Stimulated activated naive B cell treated with anti-CD40 and anti-IgM and Interleukin-4, amounts not matched to agents 10 μg/mL and 1 μg/mL and 100 μg/mL, for 72 hours (primary cell): ENCODE results near the gene CD48.

Source experiments
- ATAC-seq, 2 donors: fragments of 150-1000 bp; cut with Tn5 transposase; replicated peaks; 2 replicates each; pipeline ENCODE4 v1.10.0; 2021; ENCODE audit warnings: moderate library complexity in 1 of 2
- DNase-seq: peaks from one replicate; pipeline ENCODE4 v3.0.0; 2021
- H3K27ac Mint-ChIP-seq: one replicate; pipeline ENCODE4 v1.8.0; 2022; ENCODE audit warnings: mild to moderate bottlenecking, mixed read lengths
- H3K27me3 Mint-ChIP-seq, 2 donors: one replicate each; pipeline ENCODE4 v1.8.0; 2022; ENCODE audit warnings: mixed read lengths in 2 of 2
- H3K36me3 Mint-ChIP-seq, 2 donors: one replicate each; pipeline ENCODE4 v1.8.0; 2022; ENCODE audit warnings: mixed read lengths in 2 of 2, mild to moderate bottlenecking in 1 of 2
- H3K4me1 Mint-ChIP-seq, 2 donors: one replicate each; pipeline ENCODE4 v1.8.0; 2022; ENCODE audit warnings: mixed read lengths in 2 of 2, mild to moderate bottlenecking in 1 of 2
- H3K4me3 Mint-ChIP-seq, 2 donors: one replicate each; pipeline ENCODE4 v1.8.0; 2022; ENCODE audit warnings: mild to moderate bottlenecking in 2 of 2, mixed read lengths in 2 of 2, moderate library complexity in 1 of 2
- H3K9me3 Mint-ChIP-seq, 2 donors: one replicate each; pipeline ENCODE4 v1.8.0; 2022; ENCODE audit warnings: mixed read lengths in 2 of 2, mild to moderate bottlenecking in 1 of 2

CD48 gene

GRCh38 chr1:160669802-160670201 lies 41.8 kb downstream of the CD48 start:
- no peak for ATAC-seq
- H3K9me3 Mint-ChIP-seq: peaks cover 1 to 3% of the 10 kb centered on the region in 2 donors
- no peak overlapping the region for H3K4me3 Mint-ChIP-seq
- no peaks in the 10 kb centered on the region for H3K27me3 Mint-ChIP-seq
- peaks cover 22 to 47% of the 10 kb centered on the region in 2 donors for H3K36me3 Mint-ChIP-seq
- H3K27ac Mint-ChIP-seq: no peak overlapping the region
- DNase-seq: no peak
- peaks cover 22 to 34% of the 10 kb centered on the region in 2 donors for H3K4me1 Mint-ChIP-seq

GRCh38 chr1:160669276-160669675 lies 42.3 kb downstream of the CD48 start:
- H3K9me3 Mint-ChIP-seq: peaks cover 1 to 3% of the 10 kb centered on the region in 2 donors
- peaks cover 25 to 39% of the 10 kb centered on the region in 2 donors for H3K4me1 Mint-ChIP-seq
- no peaks in the 10 kb centered on the region for H3K27me3 Mint-ChIP-seq
- H3K4me3 Mint-ChIP-seq: no peak overlapping the region
- no peak overlapping the region for H3K27ac Mint-ChIP-seq
- ATAC-seq: no peak
- peaks cover 22 to 47% of the 10 kb centered on the region in 2 donors for H3K36me3 Mint-ChIP-seq
- no peak for DNase-seq

- Mint-ChIP-seq H3K4me3 (no peak overlapping the region), H3K9me3 (peaks cover 1 to 3% of the 10 kb centered on the region in 2 donors), H3K36me3 (peaks cover 24 to 52% of the 10 kb centered on the region in 2 donors), H3K27me3 (no peaks in the 10 kb centered on the region), H3K4me1 (peaks cover 35 to 53% of the 10 kb centered on the region in 2 donors), H3K27ac (no peak overlapping the region)
- no peak for DNase-seq
- ATAC-seq: no peak
Measured at GRCh38 chr1:160667896-160668295, 43.7 kb downstream of the CD48 start.

DNA sequence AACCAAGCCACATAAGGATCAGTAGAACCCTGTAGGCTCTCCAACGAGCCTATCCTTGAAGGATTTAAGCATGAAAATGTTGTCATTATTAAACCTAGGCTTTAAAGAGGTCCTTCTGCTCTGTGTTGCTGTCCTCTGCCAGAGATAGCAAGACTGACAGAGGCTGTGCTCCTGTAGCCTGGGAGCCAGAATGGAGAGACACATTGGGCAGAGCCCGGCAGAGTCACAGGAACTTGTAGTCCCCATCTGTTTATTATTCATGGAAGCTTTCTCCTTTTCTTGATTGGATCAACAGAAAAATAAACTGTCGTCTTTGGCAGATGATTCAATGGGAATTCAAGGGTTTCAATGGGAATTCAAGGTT lies 45.6 kb downstream of the CD48 start:
- no peak for DNase-seq
- Mint-ChIP-seq H3K4me3 (peak overlapping the region in 1 of 2 donors; percentile 22), H3K36me3 (peaks cover 22 to 62% of the 10 kb centered on the region in 2 donors), H3K4me1 (peaks cover 40 to 67% of the 10 kb centered on the region in 2 donors), H3K27me3 (no peaks in the 10 kb centered on the region), H3K9me3 (peaks cover 1 to 3% of the 10 kb centered on the region in 2 donors), H3K27ac (peak overlapping the region; percentile 42)
- no peak for ATAC-seq

DNA sequence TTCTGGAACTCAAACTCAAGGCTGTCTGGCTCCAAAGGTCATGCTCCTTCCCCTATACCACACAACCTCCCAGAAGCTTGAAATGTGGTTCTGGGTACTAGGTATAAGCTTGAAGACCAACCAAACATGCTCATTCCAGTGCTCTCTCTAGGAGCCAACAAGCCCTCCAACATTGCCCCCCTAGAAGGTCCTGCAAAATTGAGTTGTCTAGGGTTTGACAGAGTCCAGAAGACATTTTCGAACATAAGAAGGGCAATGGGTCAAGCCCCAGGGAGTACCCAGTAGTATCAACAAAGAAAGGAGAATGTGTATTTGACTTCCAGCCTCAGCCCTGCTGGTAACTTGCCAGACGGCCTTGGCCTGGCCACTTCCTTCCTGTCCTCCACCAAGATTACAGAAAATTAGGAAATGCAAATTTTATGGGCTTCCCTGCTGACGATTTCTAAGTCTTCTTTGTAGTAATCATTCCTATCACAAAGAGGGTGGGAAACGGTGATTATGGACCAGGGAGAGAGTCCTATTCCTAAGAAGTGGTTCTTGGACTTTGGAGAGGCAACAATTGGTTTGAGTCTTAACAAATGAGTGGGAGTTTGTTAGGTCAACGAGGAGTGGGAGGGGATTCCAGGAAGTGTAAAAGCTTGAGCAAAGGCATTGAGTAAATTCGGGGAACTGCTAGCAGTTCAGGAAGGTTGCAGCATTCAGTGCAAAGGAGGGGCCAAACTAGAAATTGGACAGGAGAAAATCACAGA lies 46.1 kb downstream of the CD48 start:
- Mint-ChIP-seq H3K36me3 (peaks cover 19 to 62% of the 10 kb centered on the region in 2 donors), H3K4me3 (peak overlapping the region; percentile 22 to 66), H3K4me1 (peaks cover 38 to 65% of the 10 kb centered on the region in 2 donors), H3K9me3 (peaks cover under 1 to 1% of the 10 kb centered on the region in 2 donors), H3K27me3 (no peaks in the 10 kb centered on the region), H3K27ac (peak overlapping the region; percentile 65)
- ATAC-seq (peak; percentile 23 to 38), DNase-seq (no peak)

GRCh38 chr1:160664573-160665051 lies 47.0 kb downstream of the CD48 start:
- Mint-ChIP-seq H3K27me3 (no peaks in the 10 kb centered on the region), H3K36me3 (peaks cover 20 to 63% of the 10 kb centered on the region in 2 donors), H3K27ac (peak overlapping the region; percentile 82), H3K4me1 (peaks cover 42 to 72% of the 10 kb centered on the region in 2 donors), H3K4me3 (peak overlapping the region; percentile 35 to 49), H3K9me3 (peaks cover under 1 to 3% of the 10 kb centered on the region in 2 donors)
- DNase-seq (peak; percentile 47), ATAC-seq (peak; percentile 88 to 93)

DNA sequence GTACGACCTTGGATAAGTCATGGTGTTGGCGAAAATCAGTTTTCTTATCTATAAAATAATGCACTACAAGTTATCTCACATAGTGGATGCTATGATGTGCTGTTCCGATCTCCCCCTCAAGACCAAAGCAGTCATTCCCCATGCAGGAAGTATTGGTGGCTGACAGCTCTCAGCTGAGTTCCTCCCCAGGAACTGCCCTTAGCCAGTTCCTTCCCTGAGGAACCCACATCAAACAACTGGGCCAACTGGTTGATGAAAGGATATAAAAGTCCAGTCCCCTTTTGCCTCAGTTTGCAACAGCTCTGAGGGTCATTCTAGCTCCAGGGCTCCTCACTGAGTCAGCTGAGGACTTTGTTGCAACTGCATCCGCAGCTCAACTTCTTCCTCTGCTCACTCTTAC lies 48.7 kb downstream of the CD48 start:
- H3K27me3 Mint-ChIP-seq: no peaks in the 10 kb centered on the region
- DNase-seq (no peak), ATAC-seq (no peak)
- no peak overlapping the region for H3K27ac Mint-ChIP-seq
- H3K36me3 Mint-ChIP-seq: peaks cover 21 to 66% of the 10 kb centered on the region in 2 donors
- peaks cover 5 to 6% of the 10 kb centered on the region in 2 donors for H3K9me3 Mint-ChIP-seq
- H3K4me3 Mint-ChIP-seq: no peak overlapping the region
- H3K4me1 Mint-ChIP-seq: peaks cover 49 to 80% of the 10 kb centered on the region in 2 donors

DNA sequence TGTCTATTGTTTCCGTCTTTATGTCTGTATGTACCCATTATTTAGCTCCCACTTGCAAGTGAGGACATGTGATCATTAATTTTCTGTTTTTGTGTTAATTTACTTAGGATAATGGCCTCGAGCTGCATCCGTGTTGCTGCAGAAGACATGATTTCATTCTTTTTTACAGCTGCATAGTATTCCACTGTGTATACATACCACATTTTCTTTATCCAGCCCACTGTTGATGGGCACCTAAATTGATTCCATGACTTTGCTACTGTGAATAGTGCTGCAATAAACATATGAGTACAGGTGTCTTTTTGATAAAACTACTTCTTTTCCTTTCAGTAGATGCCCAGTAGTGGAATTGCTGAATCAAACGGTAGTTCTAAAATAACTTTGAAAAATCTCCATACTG lies 52.1 kb downstream of the CD48 start:
- DNase-seq: no peak
- Mint-ChIP-seq H3K36me3 (peaks cover 19 to 59% of the 10 kb centered on the region in 2 donors), H3K4me3 (no peak overlapping the region), H3K27me3 (no peaks in the 10 kb centered on the region), H3K27ac (no peak overlapping the region), H3K4me1 (peaks cover 46 to 70% of the 10 kb centered on the region in 2 donors), H3K9me3 (peaks cover 5 to 6% of the 10 kb centered on the region in 2 donors)
- ATAC-seq: no peak

GRCh38 chr1:160658814-160659193 lies 52.8 kb downstream of the CD48 start:
- H3K36me3 Mint-ChIP-seq: peaks cover 18 to 62% of the 10 kb centered on the region in 2 donors
- no peak overlapping the region for H3K4me3 Mint-ChIP-seq
- H3K4me1 Mint-ChIP-seq: peaks cover 46 to 70% of the 10 kb centered on the region in 2 donors
- peaks cover 5 to 6% of the 10 kb centered on the region in 2 donors for H3K9me3 Mint-ChIP-seq
- ATAC-seq (no peak), DNase-seq (no peak)
- peak overlapping the region; percentile 5 for H3K27ac Mint-ChIP-seq
- H3K27me3 Mint-ChIP-seq: no peaks in the 10 kb centered on the region

GRCh38 chr1:160658162-160658813 lies 53.3 kb downstream of the CD48 start:
- Mint-ChIP-seq H3K27me3 (no peaks in the 10 kb centered on the region), H3K4me1 (peaks cover 49 to 70% of the 10 kb centered on the region in 2 donors), H3K27ac (peak overlapping the region; percentile 5), H3K9me3 (peaks cover 5 to 6% of the 10 kb centered on the region in 2 donors), H3K36me3 (peaks cover 18 to 61% of the 10 kb centered on the region in 2 donors), H3K4me3 (peak overlapping the region in 1 of 2 donors; percentile 11)
- no peak for DNase-seq
- ATAC-seq: no peak

DNA sequence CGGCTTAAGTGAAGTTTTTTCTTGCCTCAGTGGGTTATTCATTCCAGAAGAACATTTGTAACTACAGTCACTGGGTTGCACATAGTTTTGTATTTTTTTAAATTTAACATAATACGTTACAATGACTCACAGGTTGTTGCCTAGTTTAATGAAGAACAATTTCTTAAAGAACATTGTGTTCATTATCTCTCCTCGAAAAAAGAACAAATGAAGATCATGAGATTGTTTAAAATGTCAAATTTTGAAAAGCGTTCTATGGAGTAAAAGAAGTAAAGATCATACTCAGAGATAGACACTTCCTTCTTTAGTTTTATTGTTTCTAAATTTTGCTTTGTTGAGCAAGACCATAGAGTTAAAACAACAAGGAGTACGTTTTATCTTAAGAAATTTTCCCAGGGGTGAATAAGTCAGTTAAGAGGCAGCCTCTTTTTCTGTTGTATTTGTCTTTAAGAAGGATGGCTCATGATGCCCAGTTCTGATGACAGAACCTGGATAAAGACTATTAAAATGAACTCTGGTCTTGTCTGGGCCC lies 54.3 kb downstream of the CD48 start:
- Mint-ChIP-seq H3K36me3 (peaks cover 18 to 59% of the 10 kb centered on the region in 2 donors), H3K4me1 (peaks cover 52 to 70% of the 10 kb centered on the region in 2 donors), H3K27me3 (no peaks in the 10 kb centered on the region), H3K9me3 (peaks cover 5 to 6% of the 10 kb centered on the region in 2 donors), H3K27ac (peak overlapping the region; percentile 3), H3K4me3 (no peak overlapping the region)
- DNase-seq (no peak), ATAC-seq (no peak)

DNA sequence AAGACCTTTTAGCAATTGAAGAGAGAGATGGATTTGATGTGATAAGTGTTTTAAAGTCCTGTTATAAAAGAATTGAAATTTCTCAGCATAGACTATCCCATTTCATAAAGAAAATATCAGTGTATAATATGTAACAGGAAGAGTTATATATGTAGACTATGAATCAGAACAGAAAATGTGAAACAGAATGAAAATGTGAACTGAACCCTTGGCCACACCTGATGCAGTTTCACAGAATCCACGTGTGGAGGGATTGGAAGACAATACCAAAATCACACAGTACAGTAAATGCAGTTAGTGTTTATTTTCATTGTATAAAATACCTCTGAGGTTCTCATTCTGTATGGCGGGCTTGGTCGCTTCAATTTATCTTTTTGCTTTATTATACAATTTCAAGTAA lies 54.9 kb downstream of the CD48 start:
- Mint-ChIP-seq H3K27ac (no peak overlapping the region), H3K4me3 (peak overlapping the region in 1 of 2 donors; percentile 14), H3K4me1 (peaks cover 53 to 70% of the 10 kb centered on the region in 2 donors), H3K27me3 (no peaks in the 10 kb centered on the region), H3K9me3 (peaks cover 5 to 6% of the 10 kb centered on the region in 2 donors), H3K36me3 (peaks cover 18 to 54% of the 10 kb centered on the region in 2 donors)
- DNase-seq: no peak
- no peak for ATAC-seq

GRCh38 chr1:160653620-160654016 lies 58.0 kb downstream of the CD48 start:
- Mint-ChIP-seq H3K4me1 (peaks cover 59 to 61% of the 10 kb centered on the region in 2 donors), H3K36me3 (peaks cover 10 to 47% of the 10 kb centered on the region in 2 donors), H3K4me3 (peak overlapping the region; percentile 49 to 69), H3K9me3 (peaks cover 0 to 4% of the 10 kb centered on the region in 2 donors), H3K27me3 (no peaks in the 10 kb centered on the region), H3K27ac (peak overlapping the region; percentile 92)
- peak; percentile 86 to 87 for ATAC-seq
- DNase-seq: peak; percentile 35

GRCh38 chr1:160652924-160653619 lies 58.5 kb downstream of the CD48 start:
- peak overlapping the region; percentile 92 for H3K27ac Mint-ChIP-seq
- H3K27me3 Mint-ChIP-seq: no peaks in the 10 kb centered on the region

More at GRCh38 chr1:160652924-160653619, 58.5 kb downstream of the CD48 start:
- H3K4me1 Mint-ChIP-seq: peaks cover 59 to 66% of the 10 kb centered on the region in 2 donors
- ATAC-seq: peak; percentile 71 to 77
- peaks cover 10 to 47% of the 10 kb centered on the region in 2 donors for H3K36me3 Mint-ChIP-seq
- peaks cover 0 to 4% of the 10 kb centered on the region in 2 donors for H3K9me3 Mint-ChIP-seq
- H3K4me3 Mint-ChIP-seq: peak overlapping the region; percentile 49 to 69
- no peak for DNase-seq
